SIG-M5 (cell line): ENCODE measurements around the gene CASR.
"Not testable (repeated sequence)": the region's sequence is repeated elsewhere in the genome, so short reads cannot be mapped to it uniquely, and the experiment has no call there.

Source experiments
- DNase-seq: peaks from one replicate; lab custom pipeline; 2025; lab: John Stamatoyannopoulos, UW

CASR gene, protein sequence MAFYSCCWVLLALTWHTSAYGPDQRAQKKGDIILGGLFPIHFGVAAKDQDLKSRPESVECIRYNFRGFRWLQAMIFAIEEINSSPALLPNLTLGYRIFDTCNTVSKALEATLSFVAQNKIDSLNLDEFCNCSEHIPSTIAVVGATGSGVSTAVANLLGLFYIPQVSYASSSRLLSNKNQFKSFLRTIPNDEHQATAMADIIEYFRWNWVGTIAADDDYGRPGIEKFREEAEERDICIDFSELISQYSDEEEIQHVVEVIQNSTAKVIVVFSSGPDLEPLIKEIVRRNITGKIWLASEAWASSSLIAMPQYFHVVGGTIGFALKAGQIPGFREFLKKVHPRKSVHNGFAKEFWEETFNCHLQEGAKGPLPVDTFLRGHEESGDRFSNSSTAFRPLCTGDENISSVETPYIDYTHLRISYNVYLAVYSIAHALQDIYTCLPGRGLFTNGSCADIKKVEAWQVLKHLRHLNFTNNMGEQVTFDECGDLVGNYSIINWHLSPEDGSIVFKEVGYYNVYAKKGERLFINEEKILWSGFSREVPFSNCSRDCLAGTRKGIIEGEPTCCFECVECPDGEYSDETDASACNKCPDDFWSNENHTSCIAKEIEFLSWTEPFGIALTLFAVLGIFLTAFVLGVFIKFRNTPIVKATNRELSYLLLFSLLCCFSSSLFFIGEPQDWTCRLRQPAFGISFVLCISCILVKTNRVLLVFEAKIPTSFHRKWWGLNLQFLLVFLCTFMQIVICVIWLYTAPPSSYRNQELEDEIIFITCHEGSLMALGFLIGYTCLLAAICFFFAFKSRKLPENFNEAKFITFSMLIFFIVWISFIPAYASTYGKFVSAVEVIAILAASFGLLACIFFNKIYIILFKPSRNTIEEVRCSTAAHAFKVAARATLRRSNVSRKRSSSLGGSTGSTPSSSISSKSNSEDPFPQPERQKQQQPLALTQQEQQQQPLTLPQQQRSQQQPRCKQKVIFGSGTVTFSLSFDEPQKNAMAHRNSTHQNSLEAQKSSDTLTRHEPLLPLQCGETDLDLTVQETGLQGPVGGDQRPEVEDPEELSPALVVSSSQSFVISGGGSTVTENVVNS

DNA sequence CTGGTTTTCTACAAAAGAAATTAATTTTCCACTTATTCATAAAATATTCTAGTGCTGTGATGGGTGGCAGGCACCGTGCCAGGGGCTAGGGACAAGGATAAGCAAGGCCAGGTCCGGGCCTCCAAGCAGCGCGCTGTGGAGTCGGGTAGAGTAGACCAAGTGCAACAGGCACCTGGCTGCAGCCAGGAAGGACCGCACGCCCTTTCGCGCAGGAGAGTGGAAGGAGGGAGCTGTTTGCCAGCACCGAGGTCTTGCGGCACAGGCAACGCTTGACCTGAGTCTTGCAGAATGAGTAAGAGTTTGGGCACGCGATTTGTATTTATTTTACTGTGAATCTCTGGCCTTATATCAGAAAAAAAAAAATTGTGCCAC is at the start of gene CASR:
TSS of gene CASR (plus strand) at position 148 of the 372 bp plus-strand sequence. CDS start 70,522 bp downstream, outside the sequence.
- no peak for DNase-seq

DNA sequence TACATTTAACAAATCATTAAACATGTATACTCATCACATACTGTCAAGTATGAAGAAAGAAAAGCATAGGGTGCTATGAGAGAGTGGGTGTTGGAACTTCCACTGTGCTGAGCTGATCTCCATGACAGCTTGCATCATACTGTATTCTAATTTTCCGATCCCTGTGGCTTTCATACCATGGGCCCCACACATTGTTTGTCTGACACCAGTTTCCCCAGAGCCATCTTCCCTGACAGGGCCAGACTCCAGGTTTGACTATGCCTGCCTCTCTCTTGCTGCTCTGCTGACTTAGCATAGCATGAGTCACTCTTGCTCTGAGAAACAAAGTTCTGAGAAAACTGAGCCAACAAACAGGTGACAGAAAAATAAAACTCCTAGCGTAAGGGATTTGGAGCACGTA is 37.0 kb upstream of the CASR start:
- DNase-seq = no peak

DNA sequence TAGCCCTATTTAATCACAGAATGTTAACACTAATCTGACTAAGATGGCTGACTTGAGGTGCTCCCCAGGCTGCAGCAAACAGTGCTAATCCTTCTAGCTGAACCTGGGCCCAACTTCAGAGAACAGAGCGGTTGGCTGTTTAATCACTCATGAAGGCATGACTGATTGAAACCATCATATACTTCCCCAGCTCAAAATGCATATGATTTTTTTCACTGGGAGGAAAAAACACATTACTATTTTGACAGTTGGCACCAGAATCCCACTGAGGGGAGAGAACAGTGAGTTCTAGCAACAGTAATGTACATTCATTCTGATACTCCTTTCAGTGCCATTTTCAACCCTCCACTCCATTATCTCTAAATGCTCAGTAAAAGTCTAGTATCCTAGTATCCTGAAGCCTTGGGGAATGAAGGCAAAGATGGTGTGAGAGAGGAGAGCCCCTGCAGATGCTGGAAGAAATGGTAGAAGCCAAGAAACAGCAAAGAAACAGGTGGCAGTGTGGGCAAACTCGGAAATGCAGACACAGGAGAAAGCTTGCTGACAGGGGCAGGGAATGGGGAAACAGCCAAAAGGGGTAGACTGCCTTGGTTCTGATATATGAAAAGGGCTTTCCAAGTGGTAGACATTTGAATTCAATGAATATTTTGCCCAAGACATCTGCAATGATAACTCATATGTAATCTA is 34.4 kb upstream of the CASR start:
- DNase-seq = no peak

DNA sequence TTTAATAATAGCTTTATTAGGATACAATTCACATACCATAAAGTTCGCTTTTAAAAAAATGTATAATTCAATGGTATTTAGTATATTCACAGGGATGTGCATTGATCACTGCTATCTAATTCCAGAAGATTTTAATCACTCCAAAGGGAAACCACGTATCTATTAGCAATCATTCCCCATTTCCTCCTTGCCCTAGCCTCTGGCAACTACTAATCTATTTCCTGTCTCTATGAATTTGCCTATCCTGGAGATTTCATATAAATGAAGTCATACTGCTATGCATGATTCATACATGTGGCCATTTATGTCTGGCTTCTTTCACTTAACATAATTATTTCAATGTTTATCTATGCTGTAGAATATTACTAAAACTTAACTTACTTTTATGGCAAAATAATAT is 32.0 kb upstream of the CASR start:
- DNase-seq = no peak

DNA sequence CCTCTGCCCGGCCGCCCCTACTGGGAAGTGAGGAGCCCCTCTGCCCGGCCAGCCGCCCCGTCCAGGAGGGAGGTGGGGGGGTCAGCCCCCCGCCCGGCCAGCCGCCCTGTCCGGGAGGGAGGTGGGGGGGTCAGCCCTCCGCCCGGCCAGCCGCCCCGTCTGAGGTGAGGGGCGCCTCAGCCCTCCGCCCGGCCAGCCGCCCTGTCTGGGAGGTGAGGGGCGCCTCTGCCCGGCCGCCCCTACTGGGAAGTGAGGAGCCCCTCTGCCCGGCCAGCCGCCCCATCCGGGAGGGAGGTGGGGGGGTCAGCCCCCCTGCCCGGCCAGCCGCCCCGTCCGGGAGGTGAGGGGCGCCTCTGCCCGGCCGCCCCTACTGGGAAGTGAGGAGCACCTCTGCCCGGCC is 18.5 kb upstream of the CASR start:
- not testable (repeated sequence) for DNase-seq

DNA sequence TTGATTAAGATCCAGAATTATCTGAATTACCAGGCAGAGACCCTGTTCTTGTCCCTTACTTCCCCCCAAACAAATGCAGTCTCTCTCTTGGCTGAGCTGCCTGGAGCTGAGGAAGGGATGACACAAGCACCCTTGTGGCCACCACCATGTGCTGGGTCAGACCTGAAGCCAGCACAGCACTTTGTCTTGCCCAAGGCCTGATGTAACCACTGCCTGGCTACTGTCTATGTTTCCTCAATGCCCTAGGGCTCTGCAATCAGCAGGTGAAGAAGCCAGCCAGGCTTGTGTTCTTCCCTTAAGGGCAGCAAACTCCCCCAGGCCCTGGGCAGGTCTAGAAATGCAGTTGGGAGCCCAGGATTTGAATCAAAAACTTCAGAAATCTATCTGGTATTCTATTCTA is 15.8 kb upstream of the CASR start:
- no peak for DNase-seq

DNA sequence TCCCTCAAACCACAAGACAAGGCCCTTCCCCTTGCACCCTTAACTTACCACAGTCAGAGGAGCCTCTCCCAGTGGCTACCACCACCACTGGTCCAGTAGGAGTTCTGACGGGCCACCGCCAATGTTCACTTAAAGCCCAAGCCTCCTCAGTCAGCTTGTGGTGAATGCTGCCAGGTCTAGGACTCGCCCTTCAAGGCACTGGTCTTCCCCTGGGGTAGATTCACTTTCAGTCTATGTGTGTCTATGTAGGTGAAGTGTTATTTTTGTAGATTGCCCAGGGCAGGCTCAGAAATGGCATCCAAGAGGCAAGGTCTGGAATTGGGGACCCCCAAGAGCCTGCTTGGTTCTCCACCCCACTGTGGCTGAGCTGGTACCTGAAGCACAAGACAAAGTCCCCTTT is 15.4 kb upstream of the CASR start:
- no peak for DNase-seq

DNA sequence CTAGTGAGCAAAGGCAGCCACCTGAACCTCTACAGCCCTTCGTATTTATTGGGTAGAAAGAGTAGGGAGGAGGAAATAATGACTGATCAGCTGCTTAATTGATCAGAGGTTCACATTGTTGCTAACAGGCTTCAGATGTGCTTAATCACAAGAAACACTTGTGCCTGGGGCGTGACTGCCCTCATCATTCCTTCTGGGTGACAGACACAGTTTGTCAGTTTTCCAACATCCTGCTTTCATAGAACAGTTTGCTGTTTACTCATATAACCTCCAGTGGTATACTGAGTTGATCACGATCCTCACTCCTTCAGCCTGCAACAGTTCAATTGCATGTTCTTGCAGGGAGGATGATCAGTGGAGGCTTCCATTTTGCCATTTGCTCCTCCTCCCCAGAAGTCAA is 13.6 kb upstream of the CASR start:
- no peak for DNase-seq

DNA sequence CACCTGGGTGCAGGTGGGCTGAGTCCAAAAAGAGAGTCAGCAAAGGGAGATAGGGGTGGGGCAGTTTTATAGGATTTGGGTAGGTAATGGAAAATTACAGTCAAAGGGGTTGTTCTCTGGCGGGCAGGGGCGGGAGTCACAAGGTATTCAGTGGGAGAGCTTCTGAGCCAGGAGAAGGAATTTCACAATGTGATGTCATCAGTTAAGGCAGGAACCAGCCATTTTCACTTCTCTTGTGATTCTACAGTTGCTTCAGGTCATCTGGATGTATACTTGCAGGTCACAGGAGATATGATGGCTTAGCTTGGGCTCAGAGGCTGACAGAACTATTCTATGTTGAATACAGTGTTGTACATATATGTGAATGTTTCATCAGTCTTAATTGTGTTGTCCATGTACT is 12.1 kb upstream of the CASR start:
- not testable (repeated sequence) for DNase-seq

DNA sequence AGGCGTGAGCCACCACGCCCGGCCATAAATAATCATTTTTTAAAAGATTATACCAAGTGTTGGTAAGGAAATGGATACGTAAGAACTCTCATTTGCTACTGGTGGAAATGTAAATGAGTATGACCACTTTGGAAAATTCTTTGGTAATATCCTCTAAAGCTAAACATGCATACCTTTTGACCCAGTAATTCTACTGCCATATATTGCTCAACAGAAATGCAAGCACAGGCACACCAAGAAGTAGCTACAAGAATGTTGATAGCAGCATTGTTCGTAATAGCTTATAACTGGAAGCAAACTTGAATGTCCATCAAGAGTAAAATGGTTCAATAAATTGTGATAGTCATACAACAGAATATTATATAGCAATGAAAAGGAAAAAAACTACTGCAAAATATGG is 4.8 kb upstream of the CASR start:
- DNase-seq = no peak

DNA sequence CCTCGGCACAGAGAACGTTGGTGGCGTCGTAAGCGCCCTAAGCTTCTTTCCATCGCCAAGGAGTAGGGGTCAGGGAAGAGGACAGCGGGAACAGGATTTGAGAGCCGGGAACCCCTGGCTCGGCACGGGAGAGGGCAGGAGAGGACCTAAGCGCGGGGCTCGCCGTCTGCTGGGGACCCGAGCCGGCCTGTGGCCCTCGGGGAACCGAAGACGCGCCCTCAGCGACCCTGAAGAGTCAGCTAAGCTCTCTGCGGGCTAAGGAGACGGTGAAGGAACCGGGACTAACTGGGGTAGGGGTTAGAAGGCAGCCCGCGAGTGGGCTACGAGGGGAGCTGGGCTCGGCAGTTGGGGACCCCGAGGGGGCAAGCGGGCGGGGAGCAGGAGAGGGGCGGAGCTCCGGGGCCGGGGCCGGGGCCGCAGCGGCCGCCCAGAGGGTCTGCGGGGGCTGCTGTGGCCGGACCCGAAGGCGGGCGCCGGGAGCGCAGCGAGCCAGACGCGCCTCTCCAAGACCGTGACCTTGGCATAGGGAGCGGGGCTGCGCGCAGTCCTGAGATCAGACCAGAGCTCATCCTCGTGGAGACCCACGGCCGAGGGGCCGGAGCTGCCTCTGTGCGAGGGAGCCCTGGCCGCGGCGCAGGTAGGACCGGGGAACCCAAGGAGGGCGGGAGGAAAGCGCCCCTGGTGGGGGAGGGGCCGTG is 574 bp downstream of the CASR start:
- no peak for DNase-seq

DNA sequence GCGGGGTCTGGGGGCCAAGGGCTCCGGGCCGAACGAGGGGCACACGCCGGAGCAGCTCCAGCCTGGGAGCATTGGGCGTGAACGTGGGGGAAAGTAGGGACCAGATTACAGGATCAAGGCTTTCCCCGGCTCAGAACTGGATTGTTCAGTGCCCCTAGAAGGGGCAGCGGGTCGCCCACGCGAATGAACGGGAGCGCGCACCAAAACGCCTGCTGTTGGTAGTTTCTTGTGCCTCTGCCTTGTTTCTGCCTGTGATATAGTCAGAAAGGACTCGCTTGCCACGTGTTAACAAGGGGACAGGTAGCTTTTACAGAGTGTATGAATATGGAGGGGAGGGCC is 1.1 kb downstream of the CASR start:
- DNase-seq = no peak

DNA sequence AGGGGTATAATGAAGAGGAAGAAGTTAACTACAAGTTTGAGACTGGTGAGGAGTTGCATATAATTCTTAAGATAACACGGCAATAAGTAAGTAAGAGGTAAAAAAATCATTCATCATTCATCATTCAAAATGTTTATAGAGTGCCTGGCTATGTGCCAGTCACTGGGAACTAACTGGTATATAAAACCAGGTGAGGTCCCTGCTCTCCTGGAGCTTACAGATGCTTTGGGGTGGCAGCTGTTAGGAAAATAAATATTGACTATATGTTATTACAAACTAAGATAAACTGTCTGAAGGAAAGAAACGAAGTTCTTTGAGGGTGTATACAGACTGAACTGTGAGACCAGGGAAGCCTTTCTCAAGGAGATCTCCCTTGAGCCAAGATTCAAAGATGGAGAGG is 2.9 kb downstream of the CASR start:
- no peak for DNase-seq

DNA sequence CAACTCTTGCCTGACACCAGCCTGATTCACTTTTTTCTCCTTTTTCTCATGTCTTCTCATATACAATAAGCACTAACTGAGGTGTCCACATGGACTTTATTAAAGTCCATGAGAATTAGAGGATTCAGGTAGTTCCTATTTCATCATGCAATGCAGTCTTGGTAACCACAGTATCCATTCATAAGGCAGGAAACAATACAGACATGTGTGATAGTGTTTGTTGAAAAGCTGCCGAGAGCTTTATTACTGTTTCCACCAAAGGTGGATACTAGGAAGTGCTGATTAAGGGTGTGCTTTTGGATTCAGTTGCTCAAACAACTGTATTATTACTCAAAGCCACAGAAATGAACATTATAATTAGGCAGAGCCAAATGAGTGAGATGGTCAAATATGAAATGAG is 5.3 kb downstream of the CASR start:
- no peak for DNase-seq

DNA sequence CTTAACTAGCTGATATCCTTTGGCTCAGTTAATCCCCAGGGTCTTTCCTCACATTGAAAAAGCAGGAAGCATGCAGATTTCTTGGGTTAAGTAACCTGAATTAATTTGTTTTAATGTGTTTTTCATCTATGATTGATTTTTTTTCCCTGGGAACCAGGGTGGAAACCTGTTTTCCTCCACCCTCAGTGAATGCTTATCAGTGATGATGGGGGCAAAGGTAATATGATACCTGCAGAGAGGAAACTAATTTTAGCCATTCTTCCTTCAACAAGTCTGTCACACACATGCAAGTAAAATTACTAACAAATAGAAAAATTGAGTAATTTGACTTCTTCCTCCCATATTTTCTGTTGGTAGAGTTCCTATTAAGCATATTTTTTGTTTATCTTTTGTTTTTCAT is 5.9 kb downstream of the CASR start:
- DNase-seq = no peak

DNA sequence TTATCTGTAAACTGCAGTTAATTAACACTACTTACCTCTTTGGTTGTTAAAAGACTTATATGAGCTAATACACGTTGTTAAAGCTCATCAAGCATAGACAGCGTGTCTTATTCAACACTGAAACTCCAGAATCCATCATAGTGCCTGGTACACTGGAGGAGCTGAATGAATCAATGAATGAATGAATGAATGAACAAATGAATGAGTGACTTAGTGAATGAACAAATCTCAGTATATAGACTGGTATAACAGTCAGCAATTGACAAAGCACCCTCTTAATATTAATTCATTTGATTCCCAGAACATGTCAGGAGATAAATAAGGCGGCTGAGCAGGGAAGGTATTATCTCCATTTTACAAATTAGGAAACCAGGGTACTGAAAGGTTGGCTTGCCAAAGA is 7.1 kb downstream of the CASR start:
- no peak for DNase-seq

DNA sequence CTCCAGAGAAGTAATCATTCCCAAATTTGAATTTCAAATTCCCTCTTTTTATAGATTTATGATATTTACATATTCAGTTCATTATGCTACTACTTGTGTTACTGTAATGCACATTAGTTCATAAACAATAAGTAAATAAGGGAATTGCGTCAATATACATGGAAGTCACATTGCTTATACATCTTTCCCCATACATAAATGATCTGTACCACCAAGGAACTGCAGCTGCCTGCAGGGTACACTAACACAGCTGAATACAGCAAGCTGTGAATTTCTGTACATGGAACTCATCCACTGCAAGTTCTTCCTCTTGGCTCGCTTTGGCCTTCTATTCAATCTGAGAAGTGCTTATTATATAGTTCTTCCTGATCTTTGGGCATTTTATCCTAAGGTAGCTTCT is 15.5 kb downstream of the CASR start:
- no peak for DNase-seq

DNA sequence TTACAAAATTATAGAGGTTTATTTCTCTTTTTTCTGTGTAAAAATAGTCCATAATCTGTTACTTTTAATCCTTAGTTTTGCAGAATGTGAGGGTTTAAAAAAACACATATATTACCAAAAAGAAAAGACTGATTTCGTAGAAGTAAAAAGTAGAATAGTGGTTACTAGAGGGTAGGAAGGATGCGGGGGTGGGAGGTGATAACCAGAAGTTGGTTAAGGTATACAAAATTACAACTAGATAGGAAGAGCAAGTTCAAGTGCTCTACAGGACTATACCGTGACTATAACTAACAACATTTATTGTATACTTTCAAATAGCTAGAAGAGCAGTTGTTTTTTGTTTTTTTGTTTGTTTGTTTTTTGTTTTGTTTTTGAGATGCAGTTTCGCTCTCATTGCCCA is 16.1 kb downstream of the CASR start:
- no peak for DNase-seq

DNA sequence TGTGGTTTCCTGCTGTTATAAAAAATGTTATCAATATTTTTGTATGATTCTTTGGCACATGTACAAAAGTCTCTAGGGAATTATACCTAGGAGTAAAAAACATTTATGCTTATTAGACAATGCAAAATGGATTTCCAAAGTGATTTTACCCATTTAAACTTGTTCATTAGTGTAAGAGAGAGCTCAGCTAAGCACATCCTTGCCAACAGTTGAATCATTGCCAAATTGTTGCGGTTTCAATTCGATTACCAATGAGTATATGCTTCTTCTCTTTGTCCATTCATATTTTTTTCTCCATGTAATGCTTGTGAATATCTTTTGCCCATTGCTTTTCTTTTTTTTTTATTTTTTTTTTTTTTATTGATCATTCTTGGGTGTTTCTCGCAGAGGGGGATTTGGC is 17.2 kb downstream of the CASR start:
- DNase-seq = no peak

DNA sequence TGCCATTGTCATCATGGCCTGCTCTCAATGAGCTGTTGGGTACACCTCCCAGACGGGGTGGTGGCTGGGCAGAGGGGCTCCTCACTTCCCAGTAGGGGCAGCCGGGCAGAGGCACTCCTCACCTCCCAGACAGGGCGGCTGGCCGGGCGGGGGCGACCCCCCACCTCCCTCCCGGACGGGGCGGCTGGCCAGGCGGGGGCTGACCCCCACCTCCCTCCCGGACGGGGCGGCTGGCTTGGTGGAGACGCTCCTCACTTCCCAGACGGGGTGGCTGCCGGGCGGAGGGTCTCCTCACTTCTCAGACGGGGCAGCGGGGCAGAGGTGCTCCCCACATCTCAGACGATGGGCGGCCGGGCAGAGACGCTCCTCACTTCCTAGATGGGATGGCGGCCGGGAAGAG is 18.0 kb downstream of the CASR start:
- not testable (repeated sequence) for DNase-seq

DNA sequence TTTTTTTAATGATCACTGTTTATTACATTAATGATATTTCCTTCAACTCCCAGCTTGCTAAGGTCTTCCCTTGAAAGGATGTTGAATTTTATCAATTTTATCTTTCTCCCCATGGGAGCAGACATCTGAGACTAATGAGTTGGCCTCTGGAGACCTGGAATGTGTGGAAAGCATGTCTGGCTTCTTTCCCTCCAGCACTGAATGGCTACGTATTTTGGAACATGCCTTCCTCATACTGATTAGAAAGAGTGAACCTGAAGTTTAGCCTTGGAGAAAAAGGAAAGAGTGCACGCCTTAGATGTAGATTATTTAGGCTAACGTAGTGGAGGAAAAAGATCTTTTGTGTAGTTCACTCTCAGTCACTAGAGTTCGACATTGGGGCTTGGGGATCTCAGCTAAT is 25.1 kb downstream of the CASR start:
- DNase-seq = no peak

DNA sequence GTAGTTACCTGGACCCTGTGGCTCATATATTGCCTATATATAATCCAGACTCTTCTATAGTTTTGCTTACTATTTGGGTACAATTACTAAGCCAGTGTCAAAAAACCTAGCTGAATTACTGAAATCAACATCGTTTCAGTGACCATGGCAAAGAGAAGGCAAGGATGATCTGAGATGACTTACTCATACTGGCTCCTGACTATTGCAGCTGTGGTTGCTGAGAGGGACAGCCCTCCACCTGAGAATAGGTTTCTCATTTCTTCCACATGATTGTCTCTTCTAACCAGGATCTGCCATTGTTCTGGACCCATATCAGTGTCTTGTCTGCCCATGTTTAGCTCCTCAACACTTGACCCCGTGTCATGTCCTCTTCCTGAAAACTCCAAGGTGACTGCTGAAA is 30.2 kb downstream of the CASR start:
- no peak for DNase-seq
